T-helper 1 cell treated with Interleukin-12 subunit alpha and Interleukin-12 subunit beta and Interleukin-4 antibody, amounts not matched to agents 30 μg/mL and 1 μg/mL, for 36 hours (primary cell): Measurements from ENCODE around the gene HSP90AB1.

Experiments
- H3K27ac Mint-ChIP-seq: one replicate; pipeline ENCODE4 v1.8.0; 2021; ENCODE audit warnings: mild to moderate bottlenecking, mixed read lengths
- H3K27me3 Mint-ChIP-seq: one replicate; pipeline ENCODE4 v1.8.0; 2021; ENCODE audit warnings: low read depth, mixed read lengths
- H3K36me3 Mint-ChIP-seq: one replicate; pipeline ENCODE4 v1.8.0; 2021; ENCODE audit warnings: low read depth, mixed read lengths
- H3K4me1 Mint-ChIP-seq: one replicate; pipeline ENCODE4 v1.8.0; 2021; ENCODE audit warnings: low read depth, mixed read lengths
- H3K4me3 Mint-ChIP-seq: one replicate; pipeline ENCODE4 v1.8.0; 2021; ENCODE audit warnings: mild to moderate bottlenecking, moderate library complexity, mixed read lengths
- H3K9me3 Mint-ChIP-seq: one replicate; pipeline ENCODE4 v1.8.0; 2021; ENCODE audit warnings: mixed read lengths

HSP90AB1 gene

GRCh38 chr6:44286747-44287146 lies 39.8 kb downstream of the HSP90AB1 start:
- Mint-ChIP-seq H3K4me3 (no peak overlapping the region), H3K9me3 (no peaks in the 10 kb centered on the region), H3K27ac (no peak overlapping the region), H3K4me1 (no peaks in the 10 kb centered on the region), H3K36me3 (no peaks in the 10 kb centered on the region), H3K27me3 (peaks cover 56% of the 10 kb centered on the region)

DNA sequence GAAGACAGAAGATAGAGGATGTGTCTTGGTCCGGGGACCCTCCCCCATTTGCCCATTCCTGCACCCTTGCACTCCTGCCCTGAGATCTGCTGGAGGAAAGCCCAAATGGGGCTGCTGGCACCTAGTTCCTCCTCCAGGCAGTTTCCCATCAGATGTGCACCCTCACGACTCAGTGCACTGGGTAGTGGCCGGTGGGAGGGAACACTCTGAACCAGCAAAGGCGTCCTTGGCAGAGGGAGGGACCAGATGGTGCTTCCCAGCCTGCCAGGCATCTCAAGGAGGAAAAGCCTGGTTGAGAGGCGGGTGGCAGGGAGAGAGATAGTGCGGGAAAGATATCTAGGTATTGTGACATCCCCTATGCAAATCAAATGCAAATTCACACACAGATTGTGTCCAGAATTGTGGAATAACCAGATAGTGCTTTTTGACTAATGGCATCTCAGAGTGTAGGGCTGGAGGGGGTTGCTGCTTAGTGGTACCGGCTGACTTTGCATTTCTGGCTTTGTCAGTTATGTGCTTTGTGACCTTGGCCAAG lies 42.9 kb downstream of the HSP90AB1 start:
- no peaks in the 10 kb centered on the region for H3K36me3 Mint-ChIP-seq

GRCh38 chr6:44291841-44292240 lies 44.9 kb downstream of the HSP90AB1 start:
- H3K36me3 Mint-ChIP-seq = peaks cover 2% of the 10 kb centered on the region
- H3K4me3 Mint-ChIP-seq = no peak overlapping the region
- peaks cover 4% of the 10 kb centered on the region for H3K4me1 Mint-ChIP-seq
- H3K9me3 Mint-ChIP-seq = no peaks in the 10 kb centered on the region
- H3K27me3 Mint-ChIP-seq = peaks cover 57% of the 10 kb centered on the region
- H3K27ac Mint-ChIP-seq = no peak overlapping the region

More for the DNA sequence above, 42.9 kb downstream of the HSP90AB1 start:
- Mint-ChIP-seq H3K27me3 (peaks cover 51% of the 10 kb centered on the region), H3K4me1 (no peaks in the 10 kb centered on the region), H3K9me3 (no peaks in the 10 kb centered on the region), H3K27ac (no peak overlapping the region), H3K4me3 (no peak overlapping the region)

GRCh38 chr6:44292661-44293365 lies 45.9 kb downstream of the HSP90AB1 start:
- Mint-ChIP-seq H3K36me3 (peaks cover 2% of the 10 kb centered on the region), H3K9me3 (no peaks in the 10 kb centered on the region), H3K4me1 (peaks cover 7% of the 10 kb centered on the region), H3K4me3 (no peak overlapping the region), H3K27ac (no peak overlapping the region), H3K27me3 (peaks cover 55% of the 10 kb centered on the region)

GRCh38 chr6:44294832-44295791 lies 48.2 kb downstream of the HSP90AB1 start:
- Mint-ChIP-seq H3K27me3 (peaks cover 56% of the 10 kb centered on the region), H3K36me3 (peaks cover 8% of the 10 kb centered on the region), H3K4me1 (peaks cover 7% of the 10 kb centered on the region), H3K9me3 (no peaks in the 10 kb centered on the region), H3K27ac (no peak overlapping the region), H3K4me3 (no peak overlapping the region)

- peak overlapping the region; percentile 21 for H3K4me3 Mint-ChIP-seq
- peaks cover 22% of the 10 kb centered on the region for H3K36me3 Mint-ChIP-seq
- no peak overlapping the region for H3K27ac Mint-ChIP-seq
- peaks cover 43% of the 10 kb centered on the region for H3K27me3 Mint-ChIP-seq
- H3K4me1 Mint-ChIP-seq = peaks cover 7% of the 10 kb centered on the region
- H3K9me3 Mint-ChIP-seq = no peaks in the 10 kb centered on the region
Measured at GRCh38 chr6:44297063-44298038, 50.5 kb downstream of the HSP90AB1 start.

GRCh38 chr6:44298055-44298803 lies 51.3 kb downstream of the HSP90AB1 start:
- peaks cover 40% of the 10 kb centered on the region for H3K27me3 Mint-ChIP-seq
- no peak overlapping the region for H3K4me3 Mint-ChIP-seq
- no peak overlapping the region for H3K27ac Mint-ChIP-seq
- no peaks in the 10 kb centered on the region for H3K9me3 Mint-ChIP-seq
- peaks cover 7% of the 10 kb centered on the region for H3K4me1 Mint-ChIP-seq
- peaks cover 24% of the 10 kb centered on the region for H3K36me3 Mint-ChIP-seq

- Mint-ChIP-seq H3K27ac (no peak overlapping the region), H3K36me3 (peaks cover 28% of the 10 kb centered on the region), H3K4me3 (no peak overlapping the region), H3K4me1 (peaks cover 7% of the 10 kb centered on the region), H3K27me3 (peaks cover 40% of the 10 kb centered on the region), H3K9me3 (no peaks in the 10 kb centered on the region)
Measured at GRCh38 chr6:44298864-44299263, 52.0 kb downstream of the HSP90AB1 start.

DNA sequence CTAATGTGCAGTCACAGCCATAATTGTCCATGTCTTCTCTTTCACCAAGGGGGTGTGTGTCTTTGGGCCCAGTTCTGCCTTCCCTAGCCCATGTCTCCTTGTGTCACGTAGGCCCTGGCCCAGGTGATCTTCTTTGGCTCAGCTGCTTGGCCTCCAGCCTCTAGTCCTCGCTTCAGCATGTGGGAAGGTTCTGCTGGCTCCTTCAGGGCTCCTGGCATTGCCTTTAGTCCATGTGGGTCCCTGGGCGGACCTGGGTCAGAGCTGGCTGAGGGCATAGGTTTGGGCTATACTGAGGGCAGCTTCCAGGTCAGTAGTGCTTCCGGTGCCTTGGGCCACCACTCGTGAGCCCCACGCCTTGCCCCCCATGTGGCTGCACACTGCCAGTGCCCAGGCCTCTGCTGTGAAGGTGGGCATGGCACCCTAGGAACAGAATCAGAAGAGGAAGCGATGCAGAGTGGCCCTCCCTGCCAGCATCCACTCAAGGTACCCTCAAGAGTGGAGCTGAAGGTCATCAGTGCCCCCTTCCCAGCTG lies 53.5 kb downstream of the HSP90AB1 start:
- no peak overlapping the region for H3K27ac Mint-ChIP-seq
- peaks cover 32% of the 10 kb centered on the region for H3K36me3 Mint-ChIP-seq
- peaks cover 7% of the 10 kb centered on the region for H3K4me1 Mint-ChIP-seq
- H3K9me3 Mint-ChIP-seq = no peaks in the 10 kb centered on the region
- no peak overlapping the region for H3K4me3 Mint-ChIP-seq
- H3K27me3 Mint-ChIP-seq = peaks cover 30% of the 10 kb centered on the region

GRCh38 chr6:44301106-44301505 lies 54.2 kb downstream of the HSP90AB1 start:
- H3K9me3 Mint-ChIP-seq = no peaks in the 10 kb centered on the region
- peaks cover 7% of the 10 kb centered on the region for H3K4me1 Mint-ChIP-seq
- H3K36me3 Mint-ChIP-seq = peaks cover 38% of the 10 kb centered on the region
- H3K4me3 Mint-ChIP-seq = no peak overlapping the region
- no peak overlapping the region for H3K27ac Mint-ChIP-seq
- peaks cover 24% of the 10 kb centered on the region for H3K27me3 Mint-ChIP-seq

- peaks cover 36% of the 10 kb centered on the region for H3K36me3 Mint-ChIP-seq
- H3K4me3 Mint-ChIP-seq = no peak overlapping the region
- H3K27ac Mint-ChIP-seq = no peak overlapping the region
- H3K27me3 Mint-ChIP-seq = peaks cover 16% of the 10 kb centered on the region
- no peaks in the 10 kb centered on the region for H3K9me3 Mint-ChIP-seq
- H3K4me1 Mint-ChIP-seq = peaks cover 3% of the 10 kb centered on the region
Measured at GRCh38 chr6:44301782-44302564, 55.1 kb downstream of the HSP90AB1 start.

- Mint-ChIP-seq H3K36me3 (peaks cover 36% of the 10 kb centered on the region), H3K27me3 (peaks cover 11% of the 10 kb centered on the region), H3K4me3 (no peak overlapping the region), H3K4me1 (peaks cover under 1% of the 10 kb centered on the region), H3K27ac (no peak overlapping the region), H3K9me3 (no peaks in the 10 kb centered on the region)
Measured at GRCh38 chr6:44302856-44303255, 56.0 kb downstream of the HSP90AB1 start.
